Fibroblast of the aortic adventitia (primary cell): ENCODE measurements around the gene UVRAG. TPM values are rescaled to one million over a fixed set of nuclear protein-coding genes. Genes with fewer than 3 reads are reported as not detected.
A peak's percentile ranks its signal among the peaks of the same experiment; 100 is the strongest.

Experiments used
- DNase-seq: peaks from one replicate; pipeline ENCODE4 v3.0.0-alpha.2; 2010; ENCODE audit warnings: low read depth
- H3K4me3 ChIP-seq: 2 replicates; pipeline ENCODE4 v1.5.1; 2011; ENCODE audit warnings: low read depth, mild to moderate bottlenecking, control low read depth, low read length, moderate library complexity
- CTCF ChIP-seq: IDR thresholded peaks from 2 replicates; pipeline ENCODE4 v1.5.1; 2011; ENCODE audit warnings: mild to moderate bottlenecking, low read length, control low read depth, inconsistent platforms; ENCODE audit not compliant: insufficient read depth
- total RNA-seq: library from RNA; depleted of rRNA; stranded (reverse); fragments of >200 nt; gene quantifications from 2 replicates; pipeline ENCODE4 v1.2.3, GENCODE V29; 2012; ENCODE audit warnings: low replicate concordance

Gene UVRAG
- total RNA-seq, 1 donor, result 21.6 TPM

GRCh38 chr11:75896843-75897419 lies 81.9 kb downstream of the UVRAG start:
- peak; percentile 60 for TF ChIP-seq CTCF
- peak; percentile 75 for DNase-seq

GRCh38 chr11:75898871-75899270 lies 83.9 kb downstream of the UVRAG start:
- TF ChIP-seq CTCF, result no peak
- no peak overlapping the region for H3K4me3 ChIP-seq
- no peak for DNase-seq

More at GRCh38 chr11:75896843-75897419, 81.9 kb downstream of the UVRAG start:
- H3K4me3 ChIP-seq, result no peak overlapping the region

- no peak overlapping the region for H3K4me3 ChIP-seq
- peak; percentile 13 for DNase-seq
- TF ChIP-seq CTCF, result no peak
Measured at GRCh38 chr11:75899806-75900205, 84.8 kb downstream of the UVRAG start.

- no peak for TF ChIP-seq CTCF
- no peak for DNase-seq
- H3K4me3 ChIP-seq, result no peak overlapping the region
Measured at GRCh38 chr11:75900848-75901247, 85.8 kb downstream of the UVRAG start.

GRCh38 chr11:75902631-75903030 lies 87.6 kb downstream of the UVRAG start:
- DNase-seq, result no peak
- no peak for TF ChIP-seq CTCF
- H3K4me3 ChIP-seq, result no peak overlapping the region

GRCh38 chr11:75903276-75903675 lies 88.3 kb downstream of the UVRAG start:
- DNase-seq, result no peak
- no peak for TF ChIP-seq CTCF

GRCh38 chr11:75905434-75905833 lies 90.4 kb downstream of the UVRAG start:
- DNase-seq, result no peak
- H3K4me3 ChIP-seq, result no peak overlapping the region
- TF ChIP-seq CTCF, result no peak

More at GRCh38 chr11:75903276-75903675, 88.3 kb downstream of the UVRAG start:
- no peak overlapping the region for H3K4me3 ChIP-seq
